Body of pancreas (tissue), 4 donors: Measurements from ENCODE around the gene MSI2.

ENCODE experiments used
- POLR2A ChIP-seq, 3 donors: fragments of 450-650 bp; IDR thresholded peaks; one replicate each; pipeline ENCODE4 v1.6.1; 2016; ENCODE audit warnings: antibody characterized with exemption in 3 of 3, mild to moderate bottlenecking in 2 of 3
- TF ChIP-seq, protein P1 (sequence below), 7 experiments: fragments of 450-650 bp in 4 of 7; fragments of 200-600 bp in 3 of 7; sonication (generic) in 3 of 7; IDR thresholded peaks; one replicate each; pipeline ENCODE4 v1.5.1; 2016 to 2019; ENCODE audit warnings: antibody characterized with exemption in 7 of 7

DNA sequence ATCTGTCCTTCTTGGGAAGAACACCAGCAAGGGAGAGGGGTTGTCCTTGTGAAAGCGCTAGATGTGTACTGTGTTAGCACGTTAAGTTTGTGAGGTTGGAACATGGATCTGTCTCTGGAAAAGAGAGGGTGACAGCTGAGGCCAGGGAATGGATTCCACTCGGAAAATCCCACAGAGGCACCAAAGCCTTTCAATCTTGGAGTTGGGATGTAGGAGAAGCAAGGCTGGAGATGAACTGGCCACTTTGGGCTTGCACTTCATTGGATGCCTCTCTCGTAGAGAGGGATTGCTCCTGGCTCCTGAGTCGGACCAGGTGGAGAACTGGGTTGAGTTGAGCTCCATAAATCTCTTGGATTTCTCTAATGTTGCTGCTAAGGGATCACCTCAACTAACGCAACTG, 421.5 kb downstream of the MSI2 start:
- TF ChIP-seq, protein P1, sequence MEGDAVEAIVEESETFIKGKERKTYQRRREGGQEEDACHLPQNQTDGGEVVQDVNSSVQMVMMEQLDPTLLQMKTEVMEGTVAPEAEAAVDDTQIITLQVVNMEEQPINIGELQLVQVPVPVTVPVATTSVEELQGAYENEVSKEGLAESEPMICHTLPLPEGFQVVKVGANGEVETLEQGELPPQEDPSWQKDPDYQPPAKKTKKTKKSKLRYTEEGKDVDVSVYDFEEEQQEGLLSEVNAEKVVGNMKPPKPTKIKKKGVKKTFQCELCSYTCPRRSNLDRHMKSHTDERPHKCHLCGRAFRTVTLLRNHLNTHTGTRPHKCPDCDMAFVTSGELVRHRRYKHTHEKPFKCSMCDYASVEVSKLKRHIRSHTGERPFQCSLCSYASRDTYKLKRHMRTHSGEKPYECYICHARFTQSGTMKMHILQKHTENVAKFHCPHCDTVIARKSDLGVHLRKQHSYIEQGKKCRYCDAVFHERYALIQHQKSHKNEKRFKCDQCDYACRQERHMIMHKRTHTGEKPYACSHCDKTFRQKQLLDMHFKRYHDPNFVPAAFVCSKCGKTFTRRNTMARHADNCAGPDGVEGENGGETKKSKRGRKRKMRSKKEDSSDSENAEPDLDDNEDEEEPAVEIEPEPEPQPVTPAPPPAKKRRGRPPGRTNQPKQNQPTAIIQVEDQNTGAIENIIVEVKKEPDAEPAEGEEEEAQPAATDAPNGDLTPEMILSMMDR (IDR thresholded peaks at IDR 0.05), result no peak
- no peak for TF ChIP-seq POLR2A (IDR thresholded peaks at IDR 0.05)
